GM12878 (cell line): ENCODE results near the gene ATF7. TPM values are rescaled to one million over a fixed set of nuclear protein-coding genes. Genes with fewer than 3 reads are reported as not detected.

ENCODE experiments used
- EP300 ChIP-seq, 2 experiments: fragments of 150-350 bp in 1 of 2; IDR thresholded peaks; 2 replicates each; pipeline ENCODE4 v1.6.1; 2011 to 2012; ENCODE audit warnings: low read depth in 2 of 2, low read length in 2 of 2, borderline replicate concordance in 1 of 2, improper control_type of control experiment in 1 of 2, inconsistent platforms in 1 of 2; ENCODE audit not compliant: control insufficient read depth in 1 of 2
- FOXM1 ChIP-seq: IDR thresholded peaks from 2 replicates; pipeline ENCODE4 v1.6.1; 2012; ENCODE audit warnings: low read depth, mild to moderate bottlenecking, inconsistent platforms, low read length, moderate library complexity
- GATAD2B ChIP-seq: fragments of 450-650 bp; conservative IDR thresholded peaks from 2 replicates; pipeline ENCODE4 v1.6.1; 2017; ENCODE audit warnings: low read depth, mild to moderate bottlenecking, moderate library complexity
- NBN ChIP-seq: fragments of 450-650 bp; IDR thresholded peaks from 2 replicates; pipeline ENCODE4 v1.6.1; 2016
- NFYA ChIP-seq: IDR thresholded peaks from 2 replicates; pipeline ENCODE4 v1.6.1; 2011; ENCODE audit warnings: low read depth, mild to moderate bottlenecking, low read length, improper control_type of control experiment, borderline replicate concordance
- NR2C2 ChIP-seq: IDR thresholded peaks from 2 replicates; pipeline ENCODE4 v1.6.1; 2011; ENCODE audit warnings: borderline replicate concordance, low read depth; ENCODE audit not compliant: control insufficient read depth, insufficient read length
- POLR2AphosphoS5 ChIP-seq: IDR thresholded peaks from 2 replicates; pipeline ENCODE4 v1.6.1; 2011; ENCODE audit warnings: mild to moderate bottlenecking, low read length, inconsistent platforms
- RUNX3 ChIP-seq: IDR thresholded peaks from 2 replicates; pipeline ENCODE4 v1.6.1; 2012; ENCODE audit warnings: low read length, inconsistent platforms
- TCF3 ChIP-seq: IDR thresholded peaks from 2 replicates; pipeline ENCODE4 v1.6.1; 2012; ENCODE audit warnings: low read depth, mild to moderate bottlenecking, low read length, borderline replicate concordance; ENCODE audit not compliant: insufficient read depth
- TCF7 ChIP-seq: IDR thresholded peaks from 2 replicates; pipeline ENCODE4 v1.6.1; 2014; ENCODE audit warnings: antibody characterized with exemption, borderline replicate concordance
- ZZZ3 ChIP-seq: IDR thresholded peaks from 2 replicates; pipeline ENCODE4 v1.6.1; 2011; ENCODE audit warnings: low read depth; ENCODE audit not compliant: control insufficient read depth, insufficient read length
- polyA plus RNA-seq, 11 experiments: library from polyadenylated mRNA; depleted of rRNA in 4 of 11; unstranded in 6 of 11; stranded (reverse) in 5 of 11; fragments of >200 nt; fragmentation: Nextera tagmentation in 4 of 11; fragmentation: Illumina TruSeq in 1 of 11; extraction: Ambion mirVana in 4 of 11; extraction: Trizol in 1 of 11; gene quantifications; 1 replicate in 1 of 11; 2 replicates in 10 of 11; pipeline versions ENCODE4 v1.2.1 to v1.2.3, GENCODE V29; 2011 to 2016; ENCODE audit warnings: inconsistent platforms in 2 of 11, missing spikeins in 2 of 11, low read depth in 1 of 11
- total RNA-seq, 4 experiments: library from RNA; depleted of rRNA in 3 of 4; stranded (reverse); fragments of >200 nt in 3 of 4; fragmentation: Illumina TruSeq in 1 of 4; extraction: Trizol in 1 of 4; gene quantifications; 2 replicates each; pipeline versions ENCODE4 v1.2.1 to v1.2.3, GENCODE V29; 2013 to 2021
- TF ChIP-seq, protein P1 (sequence below): fragments of 450-650 bp; IDR thresholded peaks from 2 replicates; pipeline ENCODE4 v1.6.1; 2017; ENCODE audit warnings: mild to moderate bottlenecking, low read depth, inconsistent platforms; ENCODE audit not compliant: poor library complexity, severe bottlenecking
- TF ChIP-seq, protein P2 (sequence below): IDR thresholded peaks from 2 replicates; pipeline ENCODE4 v1.6.1; 2011; ENCODE audit warnings: low read depth, low read length, improper control_type of control experiment, borderline replicate concordance
- TF ChIP-seq, protein P3 (sequence below): IDR thresholded peaks from 2 replicates; pipeline ENCODE4 v1.6.1; 2012; ENCODE audit warnings: low read depth, low read length, improper control_type of control experiment
- TF ChIP-seq, protein P4 (sequence below): fragments of 450-650 bp; IDR thresholded peaks from 2 replicates; pipeline ENCODE4 v1.6.1; 2017; ENCODE audit warnings: mild to moderate bottlenecking, moderate library complexity
- TF ChIP-seq, protein P5 (sequence below): fragments of 450-650 bp; IDR thresholded peaks from 2 replicates; pipeline ENCODE4 v1.6.1; 2018; ENCODE audit warnings: mild to moderate bottlenecking, low read depth, moderate library complexity; ENCODE audit not compliant: partially characterized antibody

ATF7 gene
- total and polyA plus RNA-seq, 10 of the 15 experiments (the other 5 are each of a cell fraction or from before 2014, with no cell fraction given), result 9.1 to 30.7 (median 21.8) TPM

DNA sequence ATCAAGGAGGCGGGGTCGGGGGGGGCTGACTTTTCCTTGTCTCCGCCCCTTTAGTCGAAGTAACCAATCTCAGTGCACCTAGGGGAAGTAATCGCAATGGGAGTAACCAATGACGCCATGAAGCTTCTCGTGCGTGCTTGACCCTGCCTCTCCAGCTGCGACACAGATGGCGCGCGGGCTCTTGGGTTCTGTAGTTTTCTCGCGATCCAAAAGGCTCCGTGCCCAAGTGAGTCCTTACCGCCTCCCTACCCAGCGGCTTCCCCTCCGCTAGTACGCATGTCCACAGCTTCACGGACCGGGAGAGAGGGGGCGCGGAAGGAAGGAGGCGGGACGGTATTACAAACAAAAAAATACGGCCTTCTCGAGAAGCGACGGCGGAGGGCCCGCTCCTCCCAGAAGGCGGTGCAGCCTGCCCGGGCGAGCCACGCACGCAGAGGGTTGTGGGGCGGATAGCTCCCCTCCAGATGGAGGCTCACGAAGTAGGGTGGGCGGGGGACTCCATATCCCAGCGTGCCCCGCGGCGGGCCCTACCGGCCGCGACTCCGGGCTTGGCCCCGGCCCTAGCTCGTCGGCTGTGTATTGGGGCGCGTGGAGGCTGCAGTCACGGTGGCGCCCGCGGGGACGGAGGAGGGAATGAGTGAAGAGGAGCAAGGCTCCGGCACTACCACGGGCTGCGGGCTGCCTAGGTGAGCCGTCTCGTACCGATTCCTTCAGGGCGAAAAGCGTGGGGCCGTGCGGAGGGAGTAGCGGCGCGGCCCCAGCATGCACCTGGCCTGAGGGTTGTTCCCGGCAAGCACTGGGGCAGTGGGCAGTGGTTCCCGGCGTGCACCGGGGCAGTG, 125.2 kb downstream of the ATF7 start, which contains the start of gene TARBP2 (continued):
- TF ChIP-seq FOXM1 (no peak), NBN (peak; percentile 88; the same call in 1 of the 2 replicates), RUNX3 (peak; percentile 71), TCF3 (0 out of 2 replicates have a peak, but pooled peaks have one; percentile 46), EP300 (IDR thresholded peaks at IDR 0.05; ENCODE audit: borderline replicate concordance in 1 of 2, control insufficient read depth in 1 of 2, low read depth in 2 of 2, low read length in 2 of 2) (peak in 1 of 2 experiments; percentile 38; a peak in 1 of 4 replicates), POLR2AphosphoS5 (peak; percentile 90; the same call in 1 of the 2 replicates), NR2C2 (no peak), TCF7 (no peak), NFYA (no peak), GATAD2B (peak; percentile 78; the same call in 1 of the 2 replicates), ZZZ3 (no peak)
- TF ChIP-seq, protein P1, sequence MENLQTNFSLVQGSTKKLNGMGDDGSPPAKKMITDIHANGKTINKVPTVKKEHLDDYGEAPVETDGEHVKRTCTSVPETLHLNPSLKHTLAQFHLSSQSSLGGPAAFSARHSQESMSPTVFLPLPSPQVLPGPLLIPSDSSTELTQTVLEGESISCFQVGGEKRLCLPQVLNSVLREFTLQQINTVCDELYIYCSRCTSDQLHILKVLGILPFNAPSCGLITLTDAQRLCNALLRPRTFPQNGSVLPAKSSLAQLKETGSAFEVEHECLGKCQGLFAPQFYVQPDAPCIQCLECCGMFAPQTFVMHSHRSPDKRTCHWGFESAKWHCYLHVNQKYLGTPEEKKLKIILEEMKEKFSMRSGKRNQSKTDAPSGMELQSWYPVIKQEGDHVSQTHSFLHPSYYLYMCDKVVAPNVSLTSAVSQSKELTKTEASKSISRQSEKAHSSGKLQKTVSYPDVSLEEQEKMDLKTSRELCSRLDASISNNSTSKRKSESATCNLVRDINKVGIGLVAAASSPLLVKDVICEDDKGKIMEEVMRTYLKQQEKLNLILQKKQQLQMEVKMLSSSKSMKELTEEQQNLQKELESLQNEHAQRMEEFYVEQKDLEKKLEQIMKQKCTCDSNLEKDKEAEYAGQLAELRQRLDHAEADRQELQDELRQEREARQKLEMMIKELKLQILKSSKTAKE, result no peak
- TF ChIP-seq, protein P2, sequence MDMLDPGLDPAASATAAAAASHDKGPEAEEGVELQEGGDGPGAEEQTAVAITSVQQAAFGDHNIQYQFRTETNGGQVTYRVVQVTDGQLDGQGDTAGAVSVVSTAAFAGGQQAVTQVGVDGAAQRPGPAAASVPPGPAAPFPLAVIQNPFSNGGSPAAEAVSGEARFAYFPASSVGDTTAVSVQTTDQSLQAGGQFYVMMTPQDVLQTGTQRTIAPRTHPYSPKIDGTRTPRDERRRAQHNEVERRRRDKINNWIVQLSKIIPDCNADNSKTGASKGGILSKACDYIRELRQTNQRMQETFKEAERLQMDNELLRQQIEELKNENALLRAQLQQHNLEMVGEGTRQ, result no peak
- TF ChIP-seq, protein P3, sequence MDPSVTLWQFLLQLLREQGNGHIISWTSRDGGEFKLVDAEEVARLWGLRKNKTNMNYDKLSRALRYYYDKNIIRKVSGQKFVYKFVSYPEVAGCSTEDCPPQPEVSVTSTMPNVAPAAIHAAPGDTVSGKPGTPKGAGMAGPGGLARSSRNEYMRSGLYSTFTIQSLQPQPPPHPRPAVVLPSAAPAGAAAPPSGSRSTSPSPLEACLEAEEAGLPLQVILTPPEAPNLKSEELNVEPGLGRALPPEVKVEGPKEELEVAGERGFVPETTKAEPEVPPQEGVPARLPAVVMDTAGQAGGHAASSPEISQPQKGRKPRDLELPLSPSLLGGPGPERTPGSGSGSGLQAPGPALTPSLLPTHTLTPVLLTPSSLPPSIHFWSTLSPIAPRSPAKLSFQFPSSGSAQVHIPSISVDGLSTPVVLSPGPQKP, result peak; percentile 42; the same call in 1 of the 2 replicates
- TF ChIP-seq, protein P4, sequence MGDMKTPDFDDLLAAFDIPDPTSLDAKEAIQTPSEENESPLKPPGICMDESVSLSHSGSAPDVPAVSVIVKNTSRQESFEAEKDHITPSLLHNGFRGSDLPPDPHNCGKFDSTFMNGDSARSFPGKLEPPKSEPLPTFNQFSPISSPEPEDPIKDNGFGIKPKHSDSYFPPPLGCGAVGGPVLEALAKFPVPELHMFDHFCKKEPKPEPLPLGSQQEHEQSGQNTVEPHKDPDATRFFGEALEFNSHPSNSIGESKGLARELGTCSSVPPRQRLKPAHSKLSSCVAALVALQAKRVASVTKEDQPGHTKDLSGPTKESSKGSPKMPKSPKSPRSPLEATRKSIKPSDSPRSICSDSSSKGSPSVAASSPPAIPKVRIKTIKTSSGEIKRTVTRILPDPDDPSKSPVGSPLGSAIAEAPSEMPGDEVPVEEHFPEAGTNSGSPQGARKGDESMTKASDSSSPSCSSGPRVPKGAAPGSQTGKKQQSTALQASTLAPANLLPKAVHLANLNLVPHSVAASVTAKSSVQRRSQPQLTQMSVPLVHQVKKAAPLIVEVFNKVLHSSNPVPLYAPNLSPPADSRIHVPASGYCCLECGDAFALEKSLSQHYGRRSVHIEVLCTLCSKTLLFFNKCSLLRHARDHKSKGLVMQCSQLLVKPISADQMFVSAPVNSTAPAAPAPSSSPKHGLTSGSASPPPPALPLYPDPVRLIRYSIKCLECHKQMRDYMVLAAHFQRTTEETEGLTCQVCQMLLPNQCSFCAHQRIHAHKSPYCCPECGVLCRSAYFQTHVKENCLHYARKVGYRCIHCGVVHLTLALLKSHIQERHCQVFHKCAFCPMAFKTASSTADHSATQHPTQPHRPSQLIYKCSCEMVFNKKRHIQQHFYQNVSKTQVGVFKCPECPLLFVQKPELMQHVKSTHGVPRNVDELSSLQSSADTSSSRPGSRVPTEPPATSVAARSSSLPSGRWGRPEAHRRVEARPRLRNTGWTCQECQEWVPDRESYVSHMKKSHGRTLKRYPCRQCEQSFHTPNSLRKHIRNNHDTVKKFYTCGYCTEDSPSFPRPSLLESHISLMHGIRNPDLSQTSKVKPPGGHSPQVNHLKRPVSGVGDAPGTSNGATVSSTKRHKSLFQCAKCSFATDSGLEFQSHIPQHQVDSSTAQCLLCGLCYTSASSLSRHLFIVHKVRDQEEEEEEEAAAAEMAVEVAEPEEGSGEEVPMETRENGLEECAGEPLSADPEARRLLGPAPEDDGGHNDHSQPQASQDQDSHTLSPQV, result no peak
- TF ChIP-seq, protein P5, sequence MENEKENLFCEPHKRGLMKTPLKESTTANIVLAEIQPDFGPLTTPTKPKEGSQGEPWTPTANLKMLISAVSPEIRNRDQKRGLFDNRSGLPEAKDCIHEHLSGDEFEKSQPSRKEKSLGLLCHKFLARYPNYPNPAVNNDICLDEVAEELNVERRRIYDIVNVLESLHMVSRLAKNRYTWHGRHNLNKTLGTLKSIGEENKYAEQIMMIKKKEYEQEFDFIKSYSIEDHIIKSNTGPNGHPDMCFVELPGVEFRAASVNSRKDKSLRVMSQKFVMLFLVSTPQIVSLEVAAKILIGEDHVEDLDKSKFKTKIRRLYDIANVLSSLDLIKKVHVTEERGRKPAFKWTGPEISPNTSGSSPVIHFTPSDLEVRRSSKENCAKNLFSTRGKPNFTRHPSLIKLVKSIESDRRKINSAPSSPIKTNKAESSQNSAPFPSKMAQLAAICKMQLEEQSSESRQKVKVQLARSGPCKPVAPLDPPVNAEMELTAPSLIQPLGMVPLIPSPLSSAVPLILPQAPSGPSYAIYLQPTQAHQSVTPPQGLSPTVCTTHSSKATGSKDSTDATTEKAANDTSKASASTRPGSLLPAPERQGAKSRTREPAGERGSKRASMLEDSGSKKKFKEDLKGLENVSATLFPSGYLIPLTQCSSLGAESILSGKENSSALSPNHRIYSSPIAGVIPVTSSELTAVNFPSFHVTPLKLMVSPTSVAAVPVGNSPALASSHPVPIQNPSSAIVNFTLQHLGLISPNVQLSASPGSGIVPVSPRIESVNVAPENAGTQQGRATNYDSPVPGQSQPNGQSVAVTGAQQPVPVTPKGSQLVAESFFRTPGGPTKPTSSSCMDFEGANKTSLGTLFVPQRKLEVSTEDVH, result no peak
